H1 (cell line): ENCODE results near the gene TK2. TPM values are rescaled to one million over a fixed set of nuclear protein-coding genes. Genes with fewer than 3 reads are reported as not detected.

ENCODE experiments used
- CTCF ChIA-PET: fragments of 300-600 bp; sonication (Branson Sonifier 250); formaldehyde crosslinking; loops from one replicate; lab custom pipeline; 2021; ENCODE audit not compliant: partially characterized antibody; lab: Charles Lee
- POLR2A ChIA-PET: fragments of 300-600 bp; sonication (Branson Sonifier 250); formaldehyde crosslinking; loops from one replicate; lab custom pipeline; 2021; ENCODE audit warnings: inconsistent platforms; ENCODE audit not compliant: partially characterized antibody; lab: Charles Lee
- DNase-seq, 2 experiments: peaks; one replicate each; pipeline versions ENCODE4 v3.0.0 to v3.0.0-alpha.2; 2010 to 2022; ENCODE audit warnings: low spot score in 2 of 2, low read depth in 1 of 2, mixed read lengths in 1 of 2
- FAIRE-seq: peaks from 2 replicates; lab custom pipeline; 2011; peaks lifted over from hg19 to GRCh38; lab: Jason Lieb, UNC
- H2AFZ ChIP-seq: 2 replicates; pipeline ENCODE4 v1.8.1; 2012; ENCODE audit warnings: low read length, inconsistent platforms
- H2AK5ac ChIP-seq: 2 replicates; pipeline ENCODE4 v1.6.1; 2013; ENCODE audit warnings: low read depth, low read length
- H2BK120ac ChIP-seq: replicated peaks from 2 replicates; pipeline ENCODE3; 2013; ENCODE audit warnings: low read depth, low read length, inconsistent platforms
- H2BK12ac ChIP-seq: 2 replicates; pipeline ENCODE4 v1.6.1; 2013; ENCODE audit warnings: low read depth, low read length
- H2BK15ac ChIP-seq: 2 replicates; pipeline ENCODE4 v1.6.1; 2013; ENCODE audit warnings: low read length
- H2BK20ac ChIP-seq: 2 replicates; pipeline ENCODE4 v1.6.1; 2013; ENCODE audit warnings: low read length
- H2BK5ac ChIP-seq: 2 replicates; pipeline ENCODE4 v1.6.1; 2013; ENCODE audit warnings: low read depth, low read length
- H3K14ac ChIP-seq: 2 replicates; pipeline ENCODE4 v1.6.1; 2013; ENCODE audit warnings: inconsistent platforms; ENCODE audit not compliant: insufficient read length
- H3K18ac ChIP-seq: 2 replicates; pipeline ENCODE4 v1.6.1; 2013; ENCODE audit warnings: low read length; ENCODE audit errors: extremely low read depth
- H3K23ac ChIP-seq: 2 replicates; pipeline ENCODE4 v1.6.1; 2013; ENCODE audit warnings: inconsistent platforms; ENCODE audit not compliant: insufficient read length
- H3K23me2 ChIP-seq: 2 replicates; pipeline ENCODE4 v1.6.1; 2013; ENCODE audit warnings: low read depth, low read length
- H3K27ac ChIP-seq: 2 replicates; pipeline ENCODE4 v1.6.1; 2011; ENCODE audit warnings: low read depth, low read length, inconsistent platforms
- H3K27me3 ChIP-seq, 4 experiments: replicated peaks in 1 of 4; 1 replicate in 1 of 4; 2 replicates in 3 of 4; pipeline versions ENCODE4 v1.6.1 to v1.8.1; 2011 to 2013; ENCODE audit warnings: low read length in 3 of 4, mild to moderate bottlenecking in 3 of 4, inconsistent platforms in 2 of 4, mixed read lengths in 2 of 4, moderate library complexity in 1 of 4; ENCODE audit not compliant: control insufficient read depth in 3 of 4, insufficient read depth in 3 of 4; ENCODE audit errors: extremely low read depth in 1 of 4
- H3K36me3 ChIP-seq, 4 experiments: 2 replicates each; pipeline versions ENCODE4 v1.6.1 to v1.8.1; 2011 to 2013; ENCODE audit warnings: mild to moderate bottlenecking in 4 of 4, low read length in 3 of 4, moderate library complexity in 2 of 4, control low read depth in 1 of 4, inconsistent platforms in 1 of 4; ENCODE audit not compliant: insufficient read depth in 4 of 4, control insufficient read depth in 2 of 4
- H3K4ac ChIP-seq: replicated peaks from 2 replicates; pipeline ENCODE3; 2013; ENCODE audit warnings: low read length, low read depth, mixed read lengths, inconsistent platforms; ENCODE audit not compliant: insufficient read length
- H3K4me1 ChIP-seq, 4 experiments: replicated peaks in 1 of 4; 1 replicate in 1 of 4; 2 replicates in 3 of 4; pipeline versions ENCODE4 v1.6.1 to v1.8.1; 2011 to 2013; ENCODE audit warnings: low read length in 3 of 4, inconsistent platforms in 2 of 4, mixed read lengths in 1 of 4; ENCODE audit not compliant: insufficient read depth in 4 of 4, control insufficient read depth in 3 of 4
- H3K4me2 ChIP-seq, 2 experiments: 2 replicates each; pipeline versions ENCODE4 v1.6.1 to v1.8.1; 2011 to 2013; ENCODE audit warnings: low read depth in 2 of 2, low read length in 2 of 2, control low read depth in 1 of 2, inconsistent platforms in 1 of 2, mild to moderate bottlenecking in 1 of 2; ENCODE audit not compliant: insufficient read depth in 1 of 2
- H3K4me3 ChIP-seq, 4 experiments: fragments of 200-600, 300-600 bp in 1 of 4; sonication (generic), shearing (Covaris generic), sonication (Bioruptor Twin) in 1 of 4; 2 replicates each; pipeline versions ENCODE4 v1.5.1 to v1.8.1; 2011 to 2016; ENCODE audit warnings: low read length in 4 of 4, low read depth in 3 of 4, control low read depth in 2 of 4, inconsistent platforms in 2 of 4, mild to moderate bottlenecking in 2 of 4, mixed read lengths in 1 of 4, moderate library complexity in 1 of 4; ENCODE audit not compliant: insufficient read depth in 2 of 4; ENCODE audit errors: extremely low read depth in 1 of 4
- H3K56ac ChIP-seq: replicated peaks from 2 replicates; pipeline ENCODE3; 2013; ENCODE audit warnings: low read depth, mild to moderate bottlenecking, mixed read lengths, low read length, inconsistent platforms; ENCODE audit not compliant: insufficient read length
- H3K79me1 ChIP-seq: 2 replicates; pipeline ENCODE4 v1.6.1; 2013; ENCODE audit warnings: low read depth, low read length, control low read depth
- H3K79me2 ChIP-seq, 2 experiments: 2 replicates each; pipeline versions ENCODE4 v1.6.1 to v1.8.1; 2012 to 2013; ENCODE audit warnings: low read length in 2 of 2, mild to moderate bottlenecking in 2 of 2, inconsistent platforms in 1 of 2; ENCODE audit not compliant: insufficient read depth in 2 of 2, control insufficient read depth in 1 of 2
- H3K9ac ChIP-seq, 4 experiments: replicated peaks in 1 of 4; 1 replicate in 1 of 4; 2 replicates in 3 of 4; pipeline versions ENCODE4 v1.6.1 to v1.8.1; 2011 to 2013; ENCODE audit warnings: low read depth in 3 of 4, low read length in 3 of 4, control low read depth in 2 of 4, mild to moderate bottlenecking in 2 of 4, moderate library complexity in 2 of 4, inconsistent platforms in 1 of 4; ENCODE audit errors: extremely low read depth in 1 of 4
- H3K9me3 ChIP-seq, 2 experiments: 2 replicates each; pipeline versions ENCODE4 v1.6.1 to v1.8.1; 2012 to 2013; ENCODE audit warnings: mild to moderate bottlenecking in 2 of 2, moderate library complexity in 2 of 2, control low read depth in 1 of 2, inconsistent platforms in 1 of 2, low read depth in 1 of 2, low read length in 1 of 2, mixed read lengths in 1 of 2; ENCODE audit not compliant: insufficient read depth in 2 of 2
- H4K20me1 ChIP-seq, 2 experiments: replicated peaks in 1 of 2; 2 replicates each; pipeline versions ENCODE3 to v1.8.1; 2011 to 2013; ENCODE audit warnings: inconsistent platforms in 2 of 2, low read length in 2 of 2, mild to moderate bottlenecking in 1 of 2; ENCODE audit not compliant: insufficient read depth in 2 of 2, control insufficient read depth in 1 of 2
- H4K5ac ChIP-seq: 2 replicates; pipeline ENCODE4 v1.6.1; 2013; ENCODE audit warnings: low read length, low read depth, mixed read lengths, inconsistent platforms; ENCODE audit not compliant: insufficient read length
- H4K8ac ChIP-seq: 2 replicates; pipeline ENCODE4 v1.8.0; 2013; ENCODE audit warnings: mild to moderate bottlenecking, moderate library complexity, low read length, inconsistent platforms; ENCODE audit not compliant: insufficient read depth; ENCODE audit errors: extremely low read depth
- H4K91ac ChIP-seq: replicated peaks from 2 replicates; pipeline ENCODE3; 2013; ENCODE audit warnings: low read length, mixed read lengths, inconsistent platforms; ENCODE audit not compliant: insufficient read length
- EGR1 ChIP-seq: IDR thresholded peaks from 2 replicates; pipeline ENCODE4 v1.6.1; 2011; ENCODE audit warnings: low read depth, low read length, borderline replicate concordance
- KDM5A ChIP-seq: fragments of 200-600 bp; IDR thresholded peaks from 2 replicates; pipeline ENCODE4 v1.7.1; 2012; ENCODE audit warnings: mild to moderate bottlenecking, low read length, inconsistent platforms, mixed read lengths
- NANOG ChIP-seq: IDR thresholded peaks from 2 replicates; pipeline ENCODE4 v1.6.1; 2011; ENCODE audit warnings: low read length, low read depth, mild to moderate bottlenecking, inconsistent platforms; ENCODE audit not compliant: insufficient read depth, poor library complexity, severe bottlenecking
- POU5F1 ChIP-seq: IDR thresholded peaks from 2 replicates; pipeline ENCODE4 v1.6.1; 2011; ENCODE audit warnings: low read depth, mild to moderate bottlenecking, low read length, moderate library complexity
- SUZ12 ChIP-seq: fragments of 200-600 bp; sonication (generic); IDR thresholded peaks from 2 replicates; pipeline ENCODE4 v1.6.1; 2012; ENCODE audit warnings: mild to moderate bottlenecking, inconsistent platforms, low read length, moderate library complexity, mixed read lengths
- TEAD4 ChIP-seq: IDR thresholded peaks from 2 replicates; pipeline ENCODE4 v1.6.1; 2012; ENCODE audit warnings: low read depth, low read length, inconsistent platforms, mixed read lengths
- WGBS, 2 experiments: shearing (Covaris generic) in 1 of 2; methylation state at CpG; one replicate each; pipeline versions ENCODE4 v1.1.6 to v1.1.7; 2013 to 2015; ENCODE audit warnings: low lambda C conversion rate in 2 of 2, mixed read lengths in 2 of 2, inconsistent platforms in 1 of 2, low coverage in 1 of 2, missing lambda C conversion rate in 1 of 2; ENCODE audit not compliant: insufficient replicate concordance in 2 of 2, insufficient coverage in 1 of 2, insufficient read length in 1 of 2; ENCODE audit errors: extremely low coverage in 1 of 2, missing lambda C conversion rate in 1 of 2; 5-methylcytosine and 5-hydroxymethylcytosine counted together
- polyA plus RNA-seq, 7 experiments: library from polyadenylated mRNA; depleted of rRNA in 3 of 7; stranded (reverse) in 5 of 7; unstranded in 2 of 7; fragments of >200 nt in 5 of 7; fragments of 200-250 nt in 2 of 7; gene quantifications; 1 replicate in 5 of 7; 2 replicates in 1 of 7; 4 replicates in 1 of 7; pipeline versions ENCODE4 v1.2.1 to v1.2.3, GENCODE V29; 2011 to 2013; ENCODE audit warnings: missing spikeins in 2 of 7, mixed read lengths in 2 of 7
- total RNA-seq: library from RNA; stranded (reverse); fragmentation: NEBNext Ultra II Directional; extraction: Animal tissue kit (Norgen Biotek cat#: 25700); gene quantifications from 2 replicates; pipeline ENCODE4 v1.2.1, GENCODE V29; 2021

The TK2 gene
- total and polyA plus RNA-seq, 2 of the 8 experiments (the other 6 are each of a cell fraction or from before 2014, with no cell fraction given): 2.7 to 3.6 TPM

DNA sequence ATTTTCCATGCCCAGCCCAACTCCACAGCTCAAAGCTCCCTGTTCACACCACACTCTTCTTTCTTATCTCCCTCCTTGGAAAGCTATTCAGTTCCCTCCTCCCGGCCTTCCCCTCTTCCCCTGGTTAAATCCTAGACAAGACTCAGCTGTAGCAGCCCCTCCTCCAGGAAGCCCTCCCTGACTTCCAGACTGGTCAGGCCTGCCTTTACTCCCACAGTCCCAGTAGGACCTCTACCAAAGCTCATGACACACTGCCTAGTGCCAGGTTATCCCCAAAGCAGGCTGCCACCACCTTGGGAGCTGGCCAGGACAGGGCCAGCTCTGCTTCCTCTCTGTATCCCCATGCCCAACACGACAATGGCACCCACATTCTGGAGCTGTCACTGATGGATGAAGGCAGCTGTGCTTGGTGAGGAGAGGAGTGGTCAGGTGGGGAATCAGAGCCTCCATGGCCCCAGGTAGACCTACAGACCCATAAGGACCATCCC is 72.8 kb downstream of the TK2 start:
- no peak overlapping the region for H3K14ac ChIP-seq
- ChIA-PET POLR2A (interaction anchor here (0.8 to 1.0 kb wide), 5 partner anchors 9 to 111 kb away, joined by 3 to 4 read pairs (median 3); no protein-coding TSS in a partner anchor), CTCF (interaction anchor here (0.7 to 15.3 kb wide), 41 partner anchors 8 to 716 kb away, joined by 3 to 226 read pairs (median 5); partner anchors contain the start of genes BEAN1, CDH5 and CKLF)
- H3K4me2 ChIP-seq: no peak overlapping the region
- H2BK120ac ChIP-seq: no peak overlapping the region
- no peak overlapping the region for H3K9ac ChIP-seq
- H3K79me1 ChIP-seq: no peaks in the 10 kb centered on the region
- FAIRE-seq (no peak), DNase-seq (no peak)
- H2BK20ac ChIP-seq: no peak overlapping the region
- peak overlapping the region; percentile 9 for H4K91ac ChIP-seq
- no peak overlapping the region for H3K4me3 ChIP-seq
- H3K56ac ChIP-seq: no peak overlapping the region
- H4K20me1 ChIP-seq: no peaks in the 10 kb centered on the region
- H3K36me3 ChIP-seq: no peaks in the 10 kb centered on the region
- no peak overlapping the region for H2AFZ ChIP-seq
- H4K5ac ChIP-seq: no peak overlapping the region
- no peak overlapping the region for H2BK15ac ChIP-seq
- peaks cover 0 to 3% (median 0%) of the 10 kb centered on the region in 4 experiments; a peak in 1 of 7 replicates for H3K27me3 ChIP-seq
- H2BK12ac ChIP-seq: peak overlapping the region; percentile 30; the same call in 1 of the 2 replicates
- peaks cover 0 to 7% (median 2%) of the 10 kb centered on the region in 4 experiments; a peak in 4 of 7 replicates for H3K4me1 ChIP-seq
- peak overlapping the region; percentile 21 for H3K4ac ChIP-seq
- 0 out of 2 replicates have a peak overlapping the region, but pooled peaks have one; percentile 10 for H2BK5ac ChIP-seq
- H3K9me3 ChIP-seq: no peaks in the 10 kb centered on the region
- 88% methylated on average over 2 of the region's 2 CpGs; no CpG with 5 or more reads in 1 of the 2 experiments for WGBS, 2 experiments
- no peak overlapping the region for H2AK5ac ChIP-seq
- H3K27ac ChIP-seq: no peak overlapping the region
- H3K23ac ChIP-seq: no peak overlapping the region
- H3K79me2 ChIP-seq: no peaks in the 10 kb centered on the region
- H3K18ac ChIP-seq: no peak overlapping the region
- no peak overlapping the region for H4K8ac ChIP-seq
- no peaks in the 10 kb centered on the region for H3K23me2 ChIP-seq
- TF ChIP-seq EGR1 (no peak), KDM5A (no peak), NANOG (no peak), TEAD4 (no peak), SUZ12 (no peak), POU5F1 (no peak)
- TF ChIP-seq, all 59 proteins: peak for 0
